GM12878 (cell line): ENCODE data around the gene PLOD2.

ENCODE experiments used
- BHLHE40 ChIP-seq, 2 experiments: fragments of 450-650 bp in 1 of 2; IDR thresholded peaks; 2 replicates each; pipeline ENCODE4 v1.6.1; 2011 to 2017; ENCODE audit warnings: low read depth in 2 of 2, borderline replicate concordance in 1 of 2, improper control_type of control experiment in 1 of 2, low read length in 1 of 2, mild to moderate bottlenecking in 1 of 2
- EP300 ChIP-seq, 2 experiments: fragments of 150-350 bp in 1 of 2; IDR thresholded peaks; 2 replicates each; pipeline ENCODE4 v1.6.1; 2011 to 2012; ENCODE audit warnings: low read depth in 2 of 2, low read length in 2 of 2, borderline replicate concordance in 1 of 2, improper control_type of control experiment in 1 of 2, inconsistent platforms in 1 of 2; ENCODE audit not compliant: control insufficient read depth in 1 of 2
- POLR2A ChIP-seq: IDR thresholded peaks from 2 replicates; pipeline ENCODE4 v1.6.1; 2011; ENCODE audit warnings: low read depth, mild to moderate bottlenecking, low read length
- SIN3A ChIP-seq: IDR thresholded peaks from 2 replicates; pipeline ENCODE4 v1.6.1; 2012; ENCODE audit warnings: low read depth, low read length, improper control_type of control experiment
- YY1 ChIP-seq: IDR thresholded peaks from 2 replicates; pipeline ENCODE4 v1.6.1; 2011; ENCODE audit warnings: low read depth, mild to moderate bottlenecking, low read length
- TF ChIP-seq, protein P1 (sequence below): IDR thresholded peaks from 2 replicates; pipeline ENCODE4 v1.6.1; 2012; ENCODE audit warnings: mild to moderate bottlenecking, low read depth, low read length
- TF ChIP-seq, protein P2 (sequence below), 3 experiments: IDR thresholded peaks in 2 of 3; conservative IDR thresholded peaks in 1 of 3; 2 replicates each; pipeline ENCODE4 v1.5.1; 2011; ENCODE audit warnings: low read depth in 3 of 3, low read length in 3 of 3, mild to moderate bottlenecking in 3 of 3, control low read depth in 2 of 3, moderate library complexity in 2 of 3, inconsistent platforms in 1 of 3, mixed read lengths in 1 of 3; ENCODE audit not compliant: control insufficient read depth in 2 of 3, insufficient read depth in 1 of 3; ENCODE audit errors: extremely low read depth in 1 of 3

DNA sequence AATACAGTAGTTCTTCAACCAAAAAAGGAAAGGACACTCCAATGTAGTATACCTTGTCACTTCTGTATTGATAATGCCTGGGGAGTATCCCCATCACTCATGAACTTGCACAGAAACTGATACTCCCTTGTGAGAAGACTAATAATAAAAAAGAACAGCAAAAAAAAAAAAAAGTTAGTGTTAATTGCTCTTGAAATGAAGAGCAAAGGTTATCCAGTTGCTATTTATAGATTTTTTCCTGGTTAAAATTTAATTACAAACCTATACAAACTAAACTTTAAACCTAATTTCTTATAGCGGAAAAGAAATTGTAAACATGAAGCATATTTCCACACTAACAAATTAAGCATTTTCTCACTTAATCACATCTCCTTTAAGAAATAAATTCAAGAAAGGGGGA lies 6.7 kb downstream of the PLOD2 start:
- TF ChIP-seq YY1 (no peak), SIN3A (no peak), EP300 (IDR thresholded peaks at IDR 0.05; ENCODE audit: borderline replicate concordance in 1 of 2, control insufficient read depth in 1 of 2, low read depth in 2 of 2, low read length in 2 of 2) (no peak), POLR2A (no peak), BHLHE40 (IDR thresholded peaks at IDR 0.05; ENCODE audit: borderline replicate concordance in 1 of 2, low read depth in 2 of 2, low read length in 1 of 2) (no peak)
- TF ChIP-seq, protein P1, sequence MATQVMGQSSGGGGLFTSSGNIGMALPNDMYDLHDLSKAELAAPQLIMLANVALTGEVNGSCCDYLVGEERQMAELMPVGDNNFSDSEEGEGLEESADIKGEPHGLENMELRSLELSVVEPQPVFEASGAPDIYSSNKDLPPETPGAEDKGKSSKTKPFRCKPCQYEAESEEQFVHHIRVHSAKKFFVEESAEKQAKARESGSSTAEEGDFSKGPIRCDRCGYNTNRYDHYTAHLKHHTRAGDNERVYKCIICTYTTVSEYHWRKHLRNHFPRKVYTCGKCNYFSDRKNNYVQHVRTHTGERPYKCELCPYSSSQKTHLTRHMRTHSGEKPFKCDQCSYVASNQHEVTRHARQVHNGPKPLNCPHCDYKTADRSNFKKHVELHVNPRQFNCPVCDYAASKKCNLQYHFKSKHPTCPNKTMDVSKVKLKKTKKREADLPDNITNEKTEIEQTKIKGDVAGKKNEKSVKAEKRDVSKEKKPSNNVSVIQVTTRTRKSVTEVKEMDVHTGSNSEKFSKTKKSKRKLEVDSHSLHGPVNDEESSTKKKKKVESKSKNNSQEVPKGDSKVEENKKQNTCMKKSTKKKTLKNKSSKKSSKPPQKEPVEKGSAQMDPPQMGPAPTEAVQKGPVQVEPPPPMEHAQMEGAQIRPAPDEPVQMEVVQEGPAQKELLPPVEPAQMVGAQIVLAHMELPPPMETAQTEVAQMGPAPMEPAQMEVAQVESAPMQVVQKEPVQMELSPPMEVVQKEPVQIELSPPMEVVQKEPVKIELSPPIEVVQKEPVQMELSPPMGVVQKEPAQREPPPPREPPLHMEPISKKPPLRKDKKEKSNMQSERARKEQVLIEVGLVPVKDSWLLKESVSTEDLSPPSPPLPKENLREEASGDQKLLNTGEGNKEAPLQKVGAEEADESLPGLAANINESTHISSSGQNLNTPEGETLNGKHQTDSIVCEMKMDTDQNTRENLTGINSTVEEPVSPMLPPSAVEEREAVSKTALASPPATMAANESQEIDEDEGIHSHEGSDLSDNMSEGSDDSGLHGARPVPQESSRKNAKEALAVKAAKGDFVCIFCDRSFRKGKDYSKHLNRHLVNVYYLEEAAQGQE: no peak
- TF ChIP-seq, protein P2, sequence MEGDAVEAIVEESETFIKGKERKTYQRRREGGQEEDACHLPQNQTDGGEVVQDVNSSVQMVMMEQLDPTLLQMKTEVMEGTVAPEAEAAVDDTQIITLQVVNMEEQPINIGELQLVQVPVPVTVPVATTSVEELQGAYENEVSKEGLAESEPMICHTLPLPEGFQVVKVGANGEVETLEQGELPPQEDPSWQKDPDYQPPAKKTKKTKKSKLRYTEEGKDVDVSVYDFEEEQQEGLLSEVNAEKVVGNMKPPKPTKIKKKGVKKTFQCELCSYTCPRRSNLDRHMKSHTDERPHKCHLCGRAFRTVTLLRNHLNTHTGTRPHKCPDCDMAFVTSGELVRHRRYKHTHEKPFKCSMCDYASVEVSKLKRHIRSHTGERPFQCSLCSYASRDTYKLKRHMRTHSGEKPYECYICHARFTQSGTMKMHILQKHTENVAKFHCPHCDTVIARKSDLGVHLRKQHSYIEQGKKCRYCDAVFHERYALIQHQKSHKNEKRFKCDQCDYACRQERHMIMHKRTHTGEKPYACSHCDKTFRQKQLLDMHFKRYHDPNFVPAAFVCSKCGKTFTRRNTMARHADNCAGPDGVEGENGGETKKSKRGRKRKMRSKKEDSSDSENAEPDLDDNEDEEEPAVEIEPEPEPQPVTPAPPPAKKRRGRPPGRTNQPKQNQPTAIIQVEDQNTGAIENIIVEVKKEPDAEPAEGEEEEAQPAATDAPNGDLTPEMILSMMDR (IDR thresholded peaks at IDR 0.05 in 2 of 3, conservative IDR thresholded peaks at IDR 0.05 in 1 of 3; ENCODE audit: control insufficient read depth in 2 of 3, extremely low read depth in 1 of 3, insufficient read depth in 1 of 3, low read depth in 3 of 3, low read length in 3 of 3): no peak
